GM23248 (cell line): ENCODE data around the gene PLEKHA5. TPM values are rescaled to one million over a fixed set of nuclear protein-coding genes. Genes with fewer than 3 reads are reported as not detected.
"Not testable (repeated sequence)": the region's sequence is repeated elsewhere in the genome, so short reads cannot be mapped to it uniquely, and the experiment has no call there.

Source experiments
- DNase-seq: peaks from one replicate; pipeline ENCODE4 v3.0.0-alpha.2; 2015
- H2AFZ ChIP-seq: fragments of 200-600 bp; sonication (generic); 2 replicates; pipeline ENCODE4 v1.6.1; 2016; ENCODE audit warnings: antibody characterized with exemption
- H3F3A ChIP-seq: fragments of 200-600 bp; sonication (generic); 2 replicates; pipeline ENCODE4 v1.6.1; 2016; ENCODE audit warnings: mild to moderate bottlenecking, antibody characterized with exemption, mixed run types; ENCODE audit not compliant: insufficient read depth
- H3K27ac ChIP-seq: fragments of 200-600 bp; sonication (generic); 2 replicates; pipeline ENCODE4 v1.5.1; 2016; ENCODE audit warnings: mild to moderate bottlenecking
- H3K27me3 ChIP-seq: fragments of 200-600 bp; sonication (generic); replicated peaks from 2 replicates; pipeline ENCODE4 v1.6.1; 2016; ENCODE audit warnings: mild to moderate bottlenecking; ENCODE audit not compliant: insufficient read depth
- H3K36me3 ChIP-seq: fragments of 200-600 bp; sonication (generic); 2 replicates; pipeline ENCODE4 v1.6.1; 2016; ENCODE audit warnings: low read depth, mild to moderate bottlenecking
- H3K4me1 ChIP-seq: fragments of 200-600 bp; sonication (generic); 2 replicates; pipeline ENCODE4 v1.6.1; 2016; ENCODE audit warnings: mild to moderate bottlenecking; ENCODE audit not compliant: insufficient read depth
- H3K4me2 ChIP-seq: fragments of 200-600 bp; sonication (generic); one replicate; pipeline ENCODE4 v1.6.1; 2016; ENCODE audit warnings: mild to moderate bottlenecking; ENCODE audit not compliant: unreplicated experiment
- H3K4me3 ChIP-seq: fragments of 200-600 bp; sonication (generic); 2 replicates; pipeline ENCODE4 v1.5.1; 2016; ENCODE audit warnings: mild to moderate bottlenecking
- H3K79me2 ChIP-seq: fragments of 200-600 bp; sonication (generic); 2 replicates; pipeline ENCODE4 v1.6.1; 2016; ENCODE audit warnings: mild to moderate bottlenecking; ENCODE audit not compliant: insufficient read depth
- H3K9ac ChIP-seq: fragments of 200-600 bp; sonication (generic); 2 replicates; pipeline ENCODE4 v1.6.1; 2016; ENCODE audit warnings: mild to moderate bottlenecking
- H3K9me2 ChIP-seq: fragments of 200-600 bp; sonication (generic); 2 replicates; pipeline ENCODE4 v1.6.1; 2016; ENCODE audit warnings: mixed run types, mild to moderate bottlenecking, moderate library complexity; ENCODE audit not compliant: insufficient read depth
- H3K9me3 ChIP-seq: fragments of 200-600 bp; sonication (generic); one replicate; pipeline ENCODE4 v1.6.1; 2017; ENCODE audit warnings: low read depth
- H4K20me1 ChIP-seq: fragments of 200-600 bp; sonication (generic); 2 replicates; pipeline ENCODE4 v1.6.0; 2016; ENCODE audit not compliant: insufficient read depth
- EZH2 ChIP-seq: fragments of 200-600 bp; sonication (generic); IDR thresholded peaks from 2 replicates; pipeline ENCODE4 v1.6.1; 2018; ENCODE audit warnings: antibody characterized with exemption, mild to moderate bottlenecking; ENCODE audit not compliant: insufficient read depth, poor library complexity, severe bottlenecking
- EZH2phosphoT487 ChIP-seq: fragments of 200-600 bp; sonication (generic); IDR thresholded peaks from 2 replicates; pipeline ENCODE4 v1.6.1; 2018; ENCODE audit warnings: antibody characterized with exemption, moderate library complexity, mild to moderate bottlenecking, low read depth; ENCODE audit not compliant: insufficient read depth
- WGBS, 2 experiments: methylation state at CpG; one replicate each; pipeline ENCODE4 v1.1.6; 2015 to 2017; ENCODE audit warnings: low lambda C conversion rate in 2 of 2, low coverage in 1 of 2; ENCODE audit errors: missing lambda C conversion rate in 2 of 2; 5-methylcytosine and 5-hydroxymethylcytosine counted together
- in situ Hi-C: fragments of 300-500 bp; cut with MboI; formaldehyde crosslinking; loops from 2 replicates; pipeline ENCODE4 v1.15.0; 2020
- polyA plus RNA-seq: library from polyadenylated mRNA; unstranded; fragments of >200 nt; fragmentation: Nextera tagmentation; extraction: Ambion mirVana; gene quantifications from 2 replicates; pipeline ENCODE4 v1.2.1, GENCODE V29; 2016
- total RNA-seq: library from RNA; depleted of rRNA; stranded (reverse); fragments of >200 nt; shearing (Covaris generic); gene quantifications from 2 replicates; pipeline ENCODE4 v1.2.3, GENCODE V29; 2014

PLEKHA5 gene
- total and polyA plus RNA-seq, 2 experiments from 2014 or later: 10.0 to 12.1 TPM

DNA sequence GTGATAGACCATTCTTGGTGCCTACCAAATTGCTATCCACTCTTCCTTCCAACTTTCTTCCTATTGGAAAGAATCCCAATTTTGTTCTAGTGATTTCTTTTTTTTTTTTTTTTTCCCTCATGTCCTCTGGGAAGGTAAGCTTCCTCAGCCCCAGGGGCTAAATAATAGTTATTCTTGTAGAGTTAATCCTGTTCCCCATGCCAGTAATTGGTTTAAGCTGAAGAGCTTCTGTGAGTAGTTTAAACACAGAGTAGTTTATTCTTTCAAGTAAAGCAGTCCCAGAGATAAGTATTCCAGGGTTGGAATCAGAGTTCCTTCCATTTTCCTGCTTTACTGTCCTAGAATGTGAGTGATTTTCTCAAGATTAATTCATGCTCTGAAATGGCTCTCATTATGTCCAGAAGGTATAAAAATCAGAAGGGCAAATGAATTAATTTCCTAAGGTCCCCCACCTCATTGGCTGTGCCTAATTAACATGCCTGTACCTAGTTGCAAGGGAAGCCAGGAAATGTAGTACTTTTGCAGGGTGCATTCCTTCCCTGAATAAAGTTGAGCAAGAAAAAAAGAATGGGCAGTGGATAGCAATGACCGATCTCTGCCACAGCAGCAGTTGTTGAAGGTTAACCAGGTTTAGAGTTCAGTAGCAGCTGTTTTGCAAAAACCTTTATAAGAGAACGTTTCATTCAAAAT, 97.8 kb downstream of the PLEKHA5 start:
- H3K4me2 ChIP-seq: no peak overlapping the region
- no peaks in the 10 kb centered on the region for H3K9me2 ChIP-seq
- WGBS, 2 experiments: 97% methylated on average over 2 of the region's 2 CpGs
- TF ChIP-seq EZH2: no peak
- TF ChIP-seq EZH2phosphoT487: no peak
- H3K4me1 ChIP-seq: peaks cover 18% of the 10 kb centered on the region
- H3K36me3 ChIP-seq: no peaks in the 10 kb centered on the region
- DNase-seq: no peak
- in situ Hi-C loops: no loop called here
- peaks cover 18% of the 10 kb centered on the region; the same call in 1 of the 2 replicates for H3F3A ChIP-seq
- no peaks in the 10 kb centered on the region for H3K27me3 ChIP-seq
- H3K9me3 ChIP-seq: no peaks in the 10 kb centered on the region
- H3K27ac ChIP-seq: no peak overlapping the region
- H4K20me1 ChIP-seq: no peaks in the 10 kb centered on the region
- H3K4me3 ChIP-seq: no peak overlapping the region
- H3K79me2 ChIP-seq: no peaks in the 10 kb centered on the region
- H3K9ac ChIP-seq: no peak overlapping the region
- no peak overlapping the region for H2AFZ ChIP-seq

DNA sequence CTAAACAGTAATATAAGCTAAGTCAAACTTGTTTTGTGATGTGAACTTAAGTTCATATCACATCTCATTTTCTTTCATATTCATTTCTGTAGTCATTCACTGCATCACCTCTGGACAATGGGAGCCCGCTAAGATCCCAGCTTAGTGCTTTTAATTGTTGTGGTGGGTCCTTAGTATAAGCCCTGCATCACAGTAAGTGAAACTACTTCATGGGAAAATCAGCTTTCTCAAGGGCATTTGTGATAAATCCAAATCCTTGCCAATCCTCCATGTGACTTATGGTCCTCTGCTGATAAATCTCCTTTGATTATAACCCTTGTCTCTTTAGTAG, 98.3 kb downstream of the PLEKHA5 start:
- Histone ChIP-seq H3K9me2 (no peaks in the 10 kb centered on the region), H3K27ac (no peak overlapping the region), H3K27me3 (no peaks in the 10 kb centered on the region), H3K4me2 (no peak overlapping the region), H3K36me3 (no peaks in the 10 kb centered on the region), H3K9ac (no peak overlapping the region), H3K9me3 (no peaks in the 10 kb centered on the region), H3F3A (peaks cover 14% of the 10 kb centered on the region; the same call in 1 of the 2 replicates), H3K4me3 (no peak overlapping the region), H3K4me1 (peaks cover 13% of the 10 kb centered on the region), H4K20me1 (no peaks in the 10 kb centered on the region), H2AFZ (no peak overlapping the region), H3K79me2 (peaks cover 3% of the 10 kb centered on the region; the same call in 1 of the 2 replicates)
- TF ChIP-seq EZH2phosphoT487: no peak
- no peak for TF ChIP-seq EZH2
- DNase-seq: no peak
- in situ Hi-C loops: no loop called here
- 91 to 97% methylated on average over 1 of the region's 1 CpG for WGBS, 2 experiments

DNA sequence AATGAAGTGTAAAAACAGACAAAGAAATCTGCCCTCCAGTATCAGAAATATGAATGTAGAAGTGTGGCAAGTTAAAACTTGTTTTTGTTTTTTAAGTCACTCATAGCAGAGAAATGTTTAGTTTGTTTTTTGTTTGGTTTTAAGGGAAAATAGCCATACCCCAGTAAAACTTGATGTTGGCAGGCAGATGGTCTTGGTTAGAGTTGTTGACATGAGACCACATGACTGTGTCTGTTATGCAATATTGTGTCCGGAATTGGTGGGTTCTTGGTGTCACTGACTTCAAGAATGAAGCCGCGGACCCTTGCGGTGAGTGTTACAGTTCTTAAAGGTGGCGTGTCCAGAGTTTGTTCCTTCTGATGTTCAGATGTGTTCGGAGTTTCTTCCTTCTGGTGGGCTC, 99.5 kb downstream of the PLEKHA5 start:
- H3K4me1 ChIP-seq, H2AFZ ChIP-seq, H3F3A ChIP-seq, in situ Hi-C loops, H3K9ac ChIP-seq, H3K36me3 ChIP-seq, H3K4me3 ChIP-seq, H3K9me2 ChIP-seq, H3K27me3 ChIP-seq, DNase-seq, H3K9me3 ChIP-seq, H3K4me2 ChIP-seq, H3K27ac ChIP-seq, H4K20me1 ChIP-seq: not testable (repeated sequence)
- H3K79me2 ChIP-seq: peaks cover 12% of the 10 kb centered on the region; the same call in 1 of the 2 replicates
- 69 to 77% methylated on average over 6 of the region's 6 CpGs for WGBS, 2 experiments

DNA sequence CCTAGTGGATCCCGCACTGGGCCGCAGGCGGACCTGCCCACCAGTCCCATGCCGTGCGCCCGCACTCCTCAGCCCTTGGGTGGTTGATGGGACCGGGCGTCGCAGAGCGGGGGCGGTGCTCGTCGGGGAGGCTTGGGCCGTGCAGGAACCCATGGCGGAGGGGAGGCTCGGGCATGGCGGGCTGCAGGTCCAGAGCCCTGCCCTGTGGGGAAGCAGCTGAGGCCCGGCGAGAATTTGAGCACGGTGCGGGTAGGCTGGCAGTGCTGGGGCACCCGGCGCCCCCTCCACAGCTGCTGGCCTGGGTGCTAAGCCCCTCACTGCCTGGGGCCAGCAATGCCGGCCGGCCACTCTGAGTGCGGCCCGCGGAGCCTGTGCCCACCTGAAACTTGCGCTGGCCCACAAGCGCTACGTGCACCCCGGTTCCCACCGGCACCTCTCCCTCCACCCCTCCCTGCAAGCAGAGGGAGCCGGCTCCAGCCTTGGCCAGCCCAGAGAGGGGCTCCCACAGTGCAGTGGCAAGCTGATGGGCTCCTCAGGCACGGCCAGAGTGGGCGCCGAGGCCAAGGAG, 100.8 kb downstream of the PLEKHA5 start:
- TF ChIP-seq EZH2phosphoT487 (no peak), EZH2 (no peak)

DNA sequence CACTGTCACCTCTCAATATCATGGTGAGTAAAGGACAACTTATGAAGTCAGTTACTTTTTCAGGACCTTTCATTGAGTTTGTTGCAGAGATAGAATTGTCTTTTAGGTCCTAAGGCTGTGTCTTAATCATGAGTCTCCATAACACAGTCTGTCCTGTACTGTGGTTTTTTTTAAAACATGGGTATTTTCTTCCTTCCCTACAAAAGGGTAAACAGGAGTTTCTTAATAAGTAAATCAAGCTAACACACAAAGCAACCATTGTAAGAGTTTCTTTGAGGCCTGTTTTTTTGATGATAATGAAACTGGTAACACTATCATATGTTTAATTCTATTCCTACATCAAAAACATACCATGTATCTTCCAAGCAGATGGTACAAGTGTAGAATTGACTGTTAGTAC, 101.4 kb downstream of the PLEKHA5 start:
- H3F3A ChIP-seq: peaks cover 23% of the 10 kb centered on the region; the same call in 1 of the 2 replicates
- no peak overlapping the region for H2AFZ ChIP-seq
- peaks cover 12% of the 10 kb centered on the region; the same call in 1 of the 2 replicates for H3K79me2 ChIP-seq
- no peaks in the 10 kb centered on the region for H3K27me3 ChIP-seq
- H3K27ac ChIP-seq: no peak overlapping the region
- no peaks in the 10 kb centered on the region for H3K36me3 ChIP-seq
- H3K4me2 ChIP-seq: no peak overlapping the region
- in situ Hi-C loops: no loop called here
- H3K9me3 ChIP-seq: no peaks in the 10 kb centered on the region
- DNase-seq: no peak
- TF ChIP-seq EZH2phosphoT487: no peak
- TF ChIP-seq EZH2: no peak
- no peak overlapping the region for H3K4me3 ChIP-seq
- H3K4me1 ChIP-seq: peaks cover 21% of the 10 kb centered on the region
- no peak overlapping the region for H3K9ac ChIP-seq
- H4K20me1 ChIP-seq: no peaks in the 10 kb centered on the region
- no peaks in the 10 kb centered on the region for H3K9me2 ChIP-seq

More for the DNA sequence above, 100.8 kb downstream of the PLEKHA5 start:
- Histone ChIP-seq H4K20me1 (no peaks in the 10 kb centered on the region), H3K9me3 (no peaks in the 10 kb centered on the region), H3F3A (peaks cover 18% of the 10 kb centered on the region; the same call in 1 of the 2 replicates), H2AFZ (no peak overlapping the region), H3K4me2 (no peak overlapping the region), H3K4me3 (no peak overlapping the region), H3K36me3 (no peaks in the 10 kb centered on the region), H3K9me2 (no peaks in the 10 kb centered on the region), H3K27me3 (no peaks in the 10 kb centered on the region), H3K9ac (no peak overlapping the region), H3K79me2 (peaks cover 12% of the 10 kb centered on the region; the same call in 1 of the 2 replicates), H3K4me1 (peaks cover 15% of the 10 kb centered on the region), H3K27ac (no peak overlapping the region)
- DNase-seq: no peak
- in situ Hi-C loops: no loop called here
- WGBS, 2 experiments: 93% methylated on average over 26 to 36 of the region's 37 CpGs
